HG02973 (cell line): ENCODE results near the gene LMBR1L.
"Not testable (repeated sequence)": the region's sequence is repeated elsewhere in the genome, so short reads cannot be mapped to it uniquely, and the experiment has no call there.

Experiments used
- ATAC-seq: cut with Tn5 transposase; IDR thresholded peaks from one replicate; pipeline ENCODE4 v1.9.1; 2021; ENCODE audit warnings: moderate library complexity; ENCODE audit not compliant: unreplicated experiment

The LMBR1L gene

GRCh38 chr12:49088150-49088931 is 22.3 kb downstream of the LMBR1L start:
- peak; percentile 77 for ATAC-seq

GRCh38 chr12:49086116-49086515 is 24.5 kb downstream of the LMBR1L start:
- no peak for ATAC-seq

GRCh38 chr12:49084438-49084837 is 26.2 kb downstream of the LMBR1L start:
- ATAC-seq = no peak

- ATAC-seq = no peak
These were observed 30.9 kb downstream of the LMBR1L start for GRCh38 chr12:49079793-49080192.

- no peak for ATAC-seq
These were observed 39.7 kb downstream of the LMBR1L start for GRCh38 chr12:49070971-49071370.

- peak; percentile 90 for ATAC-seq
These were observed 40.9 kb downstream of the LMBR1L start, which contains the start of gene RHEBL1 for GRCh38 chr12:49069507-49070346. Gene RHEBL1 (minus strand): TSS chr12:49069979. CDS start chr12:49069785, 194 bp downstream.

GRCh38 chr12:49068879-49069506 is 41.7 kb downstream of the LMBR1L start:
- ATAC-seq = no peak

- no peak for ATAC-seq
These were observed 44.5 kb downstream of the LMBR1L start for GRCh38 chr12:49066120-49066519.

- ATAC-seq = no peak
These were observed 45.9 kb downstream of the LMBR1L start for GRCh38 chr12:49064767-49065152.

GRCh38 chr12:49061916-49062315 is 48.7 kb downstream of the LMBR1L start:
- not testable (repeated sequence) for ATAC-seq

- no peak for ATAC-seq
These were observed 49.4 kb downstream of the LMBR1L start for GRCh38 chr12:49061157-49061650.

- peak; percentile 50 for ATAC-seq
These were observed 50.1 kb downstream of the LMBR1L start, which contains the start of gene KMT2D for GRCh38 chr12:49060237-49061156. Gene KMT2D (minus strand): TSS chr12:49060794. CDS start chr12:49055324, 5,470 bp downstream.

GRCh38 chr12:49059299-49060171 is 51.1 kb downstream of the LMBR1L start:
- peak; percentile 14 for ATAC-seq

- ATAC-seq = no peak
These were observed 51.7 kb downstream of the LMBR1L start for GRCh38 chr12:49059045-49059298.

- ATAC-seq = no peak
These were observed 52.1 kb downstream of the LMBR1L start for GRCh38 chr12:49058366-49059044.

- ATAC-seq = no peak
These were observed 52.8 kb downstream of the LMBR1L start for GRCh38 chr12:49057888-49058287.

- peak; percentile 52 for ATAC-seq
These were observed 54.5 kb downstream of the LMBR1L start for GRCh38 chr12:49055978-49056754.

- ATAC-seq = no peak
These were observed 55.6 kb downstream of the LMBR1L start for GRCh38 chr12:49055092-49055491.
